Tibial nerve (tissue), 4 donors: Measurements from ENCODE around the gene LEUTX. TPM values are rescaled to one million over a fixed set of nuclear protein-coding genes. Genes with fewer than 3 reads are reported as not detected.
"Not testable (repeated sequence)": the region's sequence is repeated elsewhere in the genome, so short reads cannot be mapped to it uniquely, and the experiment has no call there.

ENCODE experiments used
- DNase-seq, 2 donors: peaks; one replicate each; pipeline ENCODE4 v3.0.0-alpha.2; 2019; ENCODE audit warnings: low spot score in 2 of 2
- H3K27ac ChIP-seq, 4 donors: fragments of 200-600 bp; sonication (generic) in 3 of 4; one replicate each; pipeline ENCODE4 v1.5.1; 2017 to 2019; ENCODE audit warnings: mild to moderate bottlenecking in 1 of 4
- H3K27me3 ChIP-seq, 2 donors: fragments of 200-600 bp; sonication (generic) in 1 of 2; one replicate each; pipeline versions ENCODE4 v1.5.1 to v1.6.0; 2017 to 2019
- H3K36me3 ChIP-seq, 3 donors: fragments of 200-600 bp; sonication (generic); one replicate each; pipeline ENCODE4 v1.5.1; 2018 to 2019
- H3K4me1 ChIP-seq, 4 donors: fragments of 200-600 bp; sonication (generic) in 3 of 4; one replicate each; pipeline ENCODE4 v1.5.1; 2017 to 2019
- H3K4me3 ChIP-seq, 4 donors: fragments of 200-600 bp; sonication (generic) in 3 of 4; one replicate each; pipeline ENCODE4 v1.5.1; 2017 to 2019; ENCODE audit warnings: mild to moderate bottlenecking in 1 of 4, moderate library complexity in 1 of 4
- H3K9me3 ChIP-seq, 4 donors: fragments of 200-600 bp; sonication (generic) in 3 of 4; one replicate each; pipeline ENCODE4 v1.5.1; 2017 to 2019
- EP300 ChIP-seq, 2 donors: sonication (generic); formaldehyde crosslinking; IDR thresholded peaks; one replicate each; pipeline ENCODE4 v1.6.1; 2017; ENCODE audit warnings: antibody characterized with exemption in 2 of 2, mild to moderate bottlenecking in 1 of 2
- POLR2A ChIP-seq, 2 donors: fragments of 450-650 bp; IDR thresholded peaks; one replicate each; pipeline ENCODE4 v1.6.1; 2017; ENCODE audit warnings: antibody characterized with exemption in 2 of 2, mild to moderate bottlenecking in 2 of 2, moderate library complexity in 2 of 2
- WGBS, 2 donors: methylation state at CpG; one replicate each; pipeline ENCODE4 v1.1.5; 2018; 5-methylcytosine and 5-hydroxymethylcytosine counted together
- total RNA-seq, 4 donors: library from RNA; depleted of rRNA; stranded (reverse); fragments of >200 nt; gene quantifications; one replicate each; pipeline ENCODE4 v1.1.0, GENCODE V29; 2016
- TF ChIP-seq, protein P1 (sequence below), 5 experiments: fragments of 200-600 bp in 3 of 5; fragments of 450-650 bp in 2 of 5; sonication (generic) in 3 of 5; IDR thresholded peaks; one replicate each; pipeline ENCODE4 v1.5.1; 2016 to 2019; ENCODE audit warnings: antibody characterized with exemption in 5 of 5, mild to moderate bottlenecking in 3 of 5, moderate library complexity in 2 of 5

LEUTX gene
- total RNA-seq, 4 donors from 2014 or later = not detected

DNA sequence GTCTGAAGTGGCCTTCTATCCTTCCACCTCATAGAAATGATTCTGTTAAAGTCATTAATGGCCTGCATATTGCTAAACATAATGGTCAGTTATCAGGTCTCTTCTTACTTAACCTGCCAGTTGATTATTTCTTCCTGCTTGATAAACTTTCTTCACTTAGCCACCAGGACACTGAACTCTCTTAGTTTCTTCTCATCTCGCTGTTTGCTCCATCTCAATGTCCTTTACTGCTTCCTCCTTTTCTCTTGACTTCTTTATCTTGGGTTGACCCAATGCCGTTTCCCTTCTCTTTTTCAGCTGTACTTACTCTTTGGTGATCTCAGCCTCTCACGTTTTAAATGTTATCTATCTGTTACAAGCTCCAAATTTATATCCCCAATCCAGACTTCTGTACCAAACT lies 23.7 kb upstream of the LEUTX start:
- Histone ChIP-seq H3K27ac (no peak overlapping the region), H3K4me1 (no peaks in the 10 kb centered on the region), H3K9me3 (no peaks in the 10 kb centered on the region), H3K4me3 (no peak overlapping the region), H3K36me3 (no peaks in the 10 kb centered on the region), H3K27me3 (peaks cover 0 to 8% of the 10 kb centered on the region in 2 donors)
- no peak for TF ChIP-seq POLR2A (IDR thresholded peaks at IDR 0.05)
- TF ChIP-seq, protein P1, sequence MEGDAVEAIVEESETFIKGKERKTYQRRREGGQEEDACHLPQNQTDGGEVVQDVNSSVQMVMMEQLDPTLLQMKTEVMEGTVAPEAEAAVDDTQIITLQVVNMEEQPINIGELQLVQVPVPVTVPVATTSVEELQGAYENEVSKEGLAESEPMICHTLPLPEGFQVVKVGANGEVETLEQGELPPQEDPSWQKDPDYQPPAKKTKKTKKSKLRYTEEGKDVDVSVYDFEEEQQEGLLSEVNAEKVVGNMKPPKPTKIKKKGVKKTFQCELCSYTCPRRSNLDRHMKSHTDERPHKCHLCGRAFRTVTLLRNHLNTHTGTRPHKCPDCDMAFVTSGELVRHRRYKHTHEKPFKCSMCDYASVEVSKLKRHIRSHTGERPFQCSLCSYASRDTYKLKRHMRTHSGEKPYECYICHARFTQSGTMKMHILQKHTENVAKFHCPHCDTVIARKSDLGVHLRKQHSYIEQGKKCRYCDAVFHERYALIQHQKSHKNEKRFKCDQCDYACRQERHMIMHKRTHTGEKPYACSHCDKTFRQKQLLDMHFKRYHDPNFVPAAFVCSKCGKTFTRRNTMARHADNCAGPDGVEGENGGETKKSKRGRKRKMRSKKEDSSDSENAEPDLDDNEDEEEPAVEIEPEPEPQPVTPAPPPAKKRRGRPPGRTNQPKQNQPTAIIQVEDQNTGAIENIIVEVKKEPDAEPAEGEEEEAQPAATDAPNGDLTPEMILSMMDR (IDR thresholded peaks at IDR 0.05) = no peak
- DNase-seq = no peak
- WGBS, 2 donors = 64 to 68% methylated on average over 3 of the region's 3 CpGs

DNA sequence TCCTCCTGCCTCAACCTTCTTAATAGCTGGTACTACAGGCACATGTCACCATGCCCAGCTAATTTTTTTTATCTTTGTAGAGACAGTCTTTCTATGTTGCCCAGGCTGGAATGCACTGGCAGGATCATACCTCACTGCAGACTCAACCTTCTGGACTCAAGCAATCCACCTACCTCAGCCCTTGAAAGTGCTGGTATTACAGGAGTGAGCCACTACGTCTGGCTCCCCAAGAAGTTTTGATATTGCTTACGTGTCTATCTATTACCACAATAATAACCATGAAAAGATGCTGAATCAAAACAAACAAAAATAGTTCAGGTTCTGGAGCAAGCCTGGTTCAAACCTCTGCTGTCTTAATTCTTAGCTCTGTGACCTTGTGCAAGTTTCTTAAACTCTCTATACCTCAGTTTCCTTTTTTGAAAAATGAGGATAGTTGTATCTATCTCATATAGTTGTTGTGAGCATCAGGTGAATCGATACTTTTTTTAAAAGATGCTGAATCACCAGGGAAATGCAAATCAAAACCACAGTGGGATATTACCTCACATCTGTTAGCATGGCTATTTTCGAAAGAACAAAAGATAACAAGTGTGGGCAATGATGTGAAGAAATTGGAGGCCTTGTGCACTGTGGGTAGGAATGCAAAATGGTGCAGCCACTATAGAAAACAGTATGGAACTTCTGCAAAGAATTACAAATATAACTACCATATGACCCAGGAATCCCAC lies 19.0 kb upstream of the LEUTX start:
- no peak for TF ChIP-seq POLR2A (IDR thresholded peaks at IDR 0.05)
- TF ChIP-seq, protein P1 (IDR thresholded peaks at IDR 0.05) = no peak
- no peak for TF ChIP-seq EP300 (IDR thresholded peaks at IDR 0.05)
- no peak for DNase-seq
- no peaks in the 10 kb centered on the region for H3K4me1 ChIP-seq
- H3K4me3 ChIP-seq = no peak overlapping the region
- H3K27ac ChIP-seq = no peak overlapping the region
- H3K36me3 ChIP-seq = no peaks in the 10 kb centered on the region
- 71 to 78% methylated on average over 4 of the region's 4 CpGs for WGBS, 2 donors
- H3K9me3 ChIP-seq = peaks cover 0 to under 1% (median 0%) of the 10 kb centered on the region in 4 donors
- H3K27me3 ChIP-seq = peaks cover 0 to 8% of the 10 kb centered on the region in 2 donors

DNA sequence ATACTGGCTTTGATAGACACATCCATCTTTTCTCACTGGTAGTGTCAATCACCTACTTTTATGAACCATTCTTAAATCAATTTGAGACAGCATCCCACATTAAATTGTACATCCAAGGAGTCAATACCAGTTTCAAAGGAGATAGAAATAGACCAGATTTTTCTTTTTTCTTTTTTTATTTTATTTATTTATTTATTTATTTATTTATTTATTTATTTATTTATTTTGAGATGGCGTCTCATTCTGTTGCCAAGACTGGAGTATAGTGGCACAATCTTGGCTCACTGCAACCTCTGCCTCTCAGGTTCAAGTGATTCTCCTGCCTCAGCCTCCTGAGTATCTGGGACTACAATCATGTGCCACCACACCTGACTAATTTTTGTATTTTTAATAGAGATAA lies 16.8 kb upstream of the LEUTX start:
- DNase-seq = not testable (repeated sequence)

DNA sequence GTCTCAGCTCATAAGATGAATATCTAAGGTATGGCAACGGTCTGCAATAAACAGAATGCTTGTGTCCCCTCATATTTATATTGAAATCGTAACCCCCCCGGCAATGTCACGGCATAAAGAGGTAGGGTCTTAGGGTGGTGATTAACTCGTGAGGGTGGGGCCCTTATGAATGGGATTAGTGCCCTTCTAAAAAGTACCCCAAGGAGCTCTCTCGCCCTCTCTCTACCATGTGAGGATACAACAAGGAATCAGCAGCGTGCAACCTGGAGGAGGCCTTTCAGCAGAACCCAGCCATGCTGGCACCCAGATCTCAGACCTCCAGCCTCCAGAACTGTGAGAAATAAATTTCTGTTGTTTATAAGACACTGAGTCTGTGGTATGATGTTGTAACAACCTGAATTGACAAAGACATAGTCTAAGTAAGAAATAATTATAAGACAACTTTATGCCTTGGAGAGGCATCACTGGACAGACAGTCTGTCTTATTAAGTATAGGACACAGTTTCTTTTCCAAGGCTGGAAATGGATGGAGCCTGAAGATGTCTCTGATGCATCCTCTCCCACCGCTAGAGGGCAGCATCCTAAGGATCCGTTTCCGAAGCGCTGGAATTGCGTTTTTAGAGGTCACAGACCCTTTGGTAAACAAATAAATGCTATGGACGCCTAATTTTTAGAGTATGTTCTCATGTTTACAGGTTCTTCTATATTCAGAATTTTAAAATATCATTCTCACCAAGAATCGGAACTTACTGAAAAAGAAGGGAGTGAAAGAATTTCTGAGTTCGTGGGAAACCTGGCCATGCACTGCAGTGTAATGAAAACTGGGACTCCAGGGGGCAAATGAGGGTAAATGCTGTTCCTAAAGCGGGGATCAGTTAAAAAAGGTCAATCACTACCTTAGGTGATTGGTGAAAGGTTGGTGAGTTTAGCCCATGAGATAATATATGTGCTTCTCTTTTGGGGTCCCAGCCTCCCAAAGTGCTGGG lies 13.3 kb upstream of the LEUTX start:
- TF ChIP-seq POLR2A (IDR thresholded peaks at IDR 0.05) = no peak
- TF ChIP-seq, protein P1 (IDR thresholded peaks at IDR 0.05) = peak; percentile 14 to 56 (median 39)
- no peak overlapping the region for H3K4me3 ChIP-seq
- no peaks in the 10 kb centered on the region for H3K27me3 ChIP-seq
- H3K36me3 ChIP-seq = no peaks in the 10 kb centered on the region
- H3K9me3 ChIP-seq = peaks cover 0 to 10% (median 0%) of the 10 kb centered on the region in 4 donors
- H3K4me1 ChIP-seq = no peaks in the 10 kb centered on the region
- H3K27ac ChIP-seq = no peak overlapping the region
- DNase-seq = peak in 1 of 2 donors; percentile 21
- 45 to 48% methylated on average over 16 of the region's 16 CpGs for WGBS, 2 donors

More for the DNA sequence above, 16.8 kb upstream of the LEUTX start:
- not testable (repeated sequence) for H3K36me3 ChIP-seq, H3K4me3 ChIP-seq, H3K9me3 ChIP-seq, H3K27me3 ChIP-seq, H3K4me1 ChIP-seq, H3K27ac ChIP-seq
- WGBS, 2 donors = 93 to 95% methylated on average over 1 of the region's 1 CpG

DNA sequence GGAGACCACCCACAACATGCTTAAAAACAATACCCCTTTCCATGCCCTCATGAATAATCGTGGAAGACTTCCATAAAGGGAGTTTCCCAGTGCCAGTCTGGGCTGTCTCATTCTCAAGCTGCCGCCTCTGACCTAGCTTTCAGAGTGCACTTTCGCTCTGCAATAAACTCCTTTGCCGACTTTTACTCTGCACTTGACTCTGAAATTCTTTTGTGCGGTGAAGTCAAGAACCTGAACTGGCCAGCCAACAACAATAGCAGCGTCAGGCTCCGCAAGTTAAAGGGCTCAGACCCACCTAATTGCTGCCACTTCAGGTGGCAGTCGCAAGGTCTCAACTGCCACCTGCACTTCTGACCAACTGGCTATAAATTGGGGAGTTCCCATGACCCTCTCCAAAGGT lies 10.3 kb upstream of the LEUTX start:
- WGBS, 2 donors = 47 to 61% methylated on average over 8 of the region's 8 CpGs
- H3K4me3 ChIP-seq = no peak overlapping the region
- DNase-seq = no peak
- no peaks in the 10 kb centered on the region for H3K4me1 ChIP-seq
- H3K27ac ChIP-seq = no peak overlapping the region
- peaks cover 0 to 10% (median 0%) of the 10 kb centered on the region in 4 donors for H3K9me3 ChIP-seq
- TF ChIP-seq, protein P1 (IDR thresholded peaks at IDR 0.05) = no peak
- TF ChIP-seq EP300 (IDR thresholded peaks at IDR 0.05) = no peak
- TF ChIP-seq POLR2A (IDR thresholded peaks at IDR 0.05) = no peak
- no peaks in the 10 kb centered on the region for H3K36me3 ChIP-seq
- H3K27me3 ChIP-seq = no peaks in the 10 kb centered on the region
